Mammary epithelial cell (primary cell): Measurements from ENCODE around the gene RXFP3.
"Not testable (repeated sequence)": the region's sequence is repeated elsewhere in the genome, so short reads cannot be mapped to it uniquely, and the experiment has no call there.

ENCODE experiments used
- CTCF ChIP-seq, 2 donors: IDR thresholded peaks in 1 of 2; conservative IDR thresholded peaks in 1 of 2; 2 replicates each; pipeline ENCODE4 v1.5.1; 2011 to 2012; ENCODE audit warnings: inconsistent platforms in 2 of 2, low read length in 2 of 2, mild to moderate bottlenecking in 2 of 2, control low read depth in 1 of 2, low read depth in 1 of 2; ENCODE audit not compliant: insufficient read depth in 1 of 2; ENCODE audit errors: extremely low read depth in 1 of 2
- EZH2 ChIP-seq: IDR thresholded peaks from 2 replicates; pipeline ENCODE4 v1.6.1; 2012; ENCODE audit warnings: low read length, inconsistent platforms, borderline replicate concordance

- not testable (repeated sequence) for TF ChIP-seq EZH2; CTCF (conservative IDR thresholded peaks at IDR 0.05 in 1 of 2, IDR thresholded peaks at IDR 0.05 in 1 of 2; ENCODE audit: extremely low read depth in 1 of 2, insufficient read depth in 1 of 2, low read depth in 1 of 2, low read length in 2 of 2)
These were observed 16.0 kb downstream of the RXFP3 start for GRCh38 chr5:33952175-33952574.
